ENCODE results near the gene CNTN1.

DNA sequence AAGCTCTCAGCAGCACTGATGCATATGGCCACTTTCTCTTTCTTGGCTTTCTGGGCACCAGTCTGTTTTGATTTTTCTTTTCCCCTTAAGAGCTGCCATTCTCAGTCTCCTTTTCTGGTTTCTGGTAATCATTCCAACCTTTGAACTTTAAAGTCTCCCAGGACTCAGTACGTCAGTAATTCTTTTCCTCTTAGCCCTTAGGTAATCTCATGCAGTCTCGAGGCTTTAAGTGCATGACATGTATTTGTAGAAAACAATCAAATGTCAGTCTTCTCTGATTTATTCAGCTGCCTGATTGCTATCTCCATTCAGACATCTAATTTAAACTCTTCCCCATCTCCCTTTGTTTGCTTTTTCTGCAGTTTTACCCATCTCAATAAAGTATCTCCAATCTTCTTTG lies 356.8 kb downstream of the CNTN1 start:
- no peak for TF ChIP-seq POLR2A (IDR thresholded peaks at IDR 0.05)
- TF ChIP-seq, protein P1, sequence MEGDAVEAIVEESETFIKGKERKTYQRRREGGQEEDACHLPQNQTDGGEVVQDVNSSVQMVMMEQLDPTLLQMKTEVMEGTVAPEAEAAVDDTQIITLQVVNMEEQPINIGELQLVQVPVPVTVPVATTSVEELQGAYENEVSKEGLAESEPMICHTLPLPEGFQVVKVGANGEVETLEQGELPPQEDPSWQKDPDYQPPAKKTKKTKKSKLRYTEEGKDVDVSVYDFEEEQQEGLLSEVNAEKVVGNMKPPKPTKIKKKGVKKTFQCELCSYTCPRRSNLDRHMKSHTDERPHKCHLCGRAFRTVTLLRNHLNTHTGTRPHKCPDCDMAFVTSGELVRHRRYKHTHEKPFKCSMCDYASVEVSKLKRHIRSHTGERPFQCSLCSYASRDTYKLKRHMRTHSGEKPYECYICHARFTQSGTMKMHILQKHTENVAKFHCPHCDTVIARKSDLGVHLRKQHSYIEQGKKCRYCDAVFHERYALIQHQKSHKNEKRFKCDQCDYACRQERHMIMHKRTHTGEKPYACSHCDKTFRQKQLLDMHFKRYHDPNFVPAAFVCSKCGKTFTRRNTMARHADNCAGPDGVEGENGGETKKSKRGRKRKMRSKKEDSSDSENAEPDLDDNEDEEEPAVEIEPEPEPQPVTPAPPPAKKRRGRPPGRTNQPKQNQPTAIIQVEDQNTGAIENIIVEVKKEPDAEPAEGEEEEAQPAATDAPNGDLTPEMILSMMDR (IDR thresholded peaks at IDR 0.05 in 4 of 5, conservative IDR thresholded peaks at IDR 0.05 in 1 of 5) = no peak

Measured in gastrocnemius medialis (tissue), 4 donors.